SK-N-SH treated with all-trans-retinoic acid at 6 μM for 48 hours (cell line): ENCODE measurements around the gene NDUFV3.

Experiments
- ATAC-seq: fragments of 200-7000 bp; cut with Tn5 transposase; 3 replicates; pipeline ENCODE4 v1.9.1; 2020; ENCODE audit warnings: mild to moderate bottlenecking, moderate library complexity
- ARNTL ChIP-seq: fragments of 450-650 bp; formaldehyde crosslinking; IDR thresholded peaks from 2 replicates; pipeline ENCODE4 v1.5.0; 2020; ENCODE audit warnings: low read depth, mild to moderate bottlenecking, moderate library complexity, borderline replicate concordance
- BACH2 ChIP-seq: fragments of 250-450 bp; sonication (Bioruptor Pico); IDR thresholded peaks from 2 replicates; pipeline ENCODE4 v1.9.0; 2021; ENCODE audit warnings: mild to moderate bottlenecking, borderline replicate concordance
- CREB5 ChIP-seq: fragments of 250-450 bp; sonication (Bioruptor Pico); IDR thresholded peaks from 2 replicates; pipeline ENCODE4 v1.5.1; 2020; ENCODE audit warnings: low read depth, mild to moderate bottlenecking, moderate library complexity
- CSDC2 ChIP-seq: fragments of 250-450 bp; sonication (Bioruptor Pico); IDR thresholded peaks from 2 replicates; pipeline ENCODE4 v1.5.0; 2020; ENCODE audit warnings: mild to moderate bottlenecking, moderate library complexity
- CSRNP3 ChIP-seq: fragments of 250-450 bp; sonication (Bioruptor Pico); IDR thresholded peaks from 2 replicates; pipeline ENCODE4 v1.5.1; 2021; ENCODE audit warnings: mild to moderate bottlenecking, moderate library complexity
- ESRRG ChIP-seq: fragments of 250-450 bp; sonication (Bioruptor Pico); IDR thresholded peaks from 2 replicates; pipeline ENCODE4 v1.6.1; 2021; ENCODE audit warnings: mild to moderate bottlenecking
- GLIS3 ChIP-seq: fragments of 250-450 bp; sonication (Bioruptor Pico); IDR thresholded peaks from 2 replicates; pipeline ENCODE4 v1.5.0; 2020; ENCODE audit warnings: mild to moderate bottlenecking, moderate library complexity
- ISL1 ChIP-seq: fragments of 250-450 bp; sonication (Bioruptor Pico); IDR thresholded peaks from 2 replicates; pipeline ENCODE4 v2.1.2; 2022; ENCODE audit warnings: mild to moderate bottlenecking, moderate library complexity
- OSR1 ChIP-seq: fragments of 250-450 bp; sonication (Bioruptor Pico); IDR thresholded peaks from 2 replicates; pipeline ENCODE4 v1.8.0; 2022; ENCODE audit warnings: moderate library complexity, mild to moderate bottlenecking, inconsistent platforms
- PATZ1 ChIP-seq: fragments of 250-450 bp; sonication (Bioruptor Pico); IDR thresholded peaks from 2 replicates; pipeline ENCODE4 v1.8.0; 2020; ENCODE audit warnings: mild to moderate bottlenecking, moderate library complexity, borderline replicate concordance
- POU6F1 ChIP-seq: fragments of 250-450 bp; sonication (Bioruptor Pico); IDR thresholded peaks from 2 replicates; pipeline ENCODE4 v1.8.0; 2021; ENCODE audit warnings: low read depth, mild to moderate bottlenecking, moderate library complexity, borderline replicate concordance
- PPARA ChIP-seq: fragments of 250-450 bp; sonication (Bioruptor Pico); IDR thresholded peaks from 2 replicates; pipeline ENCODE4 v1.5.0; 2020; ENCODE audit warnings: mild to moderate bottlenecking, borderline replicate concordance
- RARB ChIP-seq: fragments of 250-450 bp; sonication (Bioruptor Pico); IDR thresholded peaks from 2 replicates; pipeline ENCODE4 v1.8.0; 2021; ENCODE audit warnings: mild to moderate bottlenecking, moderate library complexity
- SNAI2 ChIP-seq: fragments of 250-450 bp; sonication (Bioruptor Pico); IDR thresholded peaks from 2 replicates; pipeline ENCODE4 v1.5.0; 2020; ENCODE audit warnings: mild to moderate bottlenecking, moderate library complexity
- TCF4 ChIP-seq: fragments of 250-450 bp; sonication (Bioruptor Pico); IDR thresholded peaks from 2 replicates; pipeline ENCODE4 v1.8.0; 2021; ENCODE audit warnings: mild to moderate bottlenecking, moderate library complexity, borderline replicate concordance
- TOX ChIP-seq: fragments of 250-450 bp; sonication (Bioruptor Pico); IDR thresholded peaks from 2 replicates; pipeline ENCODE4 v1.8.0; 2021; ENCODE audit warnings: mild to moderate bottlenecking, moderate library complexity, borderline replicate concordance
- ZC3H10 ChIP-seq: fragments of 250-450 bp; sonication (Bioruptor Pico); IDR thresholded peaks from 2 replicates; pipeline ENCODE4 v1.5.1; 2021; ENCODE audit warnings: mild to moderate bottlenecking, moderate library complexity
- ZFP3 ChIP-seq: fragments of 250-450 bp; sonication (Bioruptor Pico); IDR thresholded peaks from 2 replicates; pipeline ENCODE4 v1.5.0; 2020; ENCODE audit warnings: mild to moderate bottlenecking, moderate library complexity
- ZFP30 ChIP-seq: fragments of 450-650 bp; formaldehyde crosslinking; IDR thresholded peaks from 2 replicates; pipeline ENCODE4 v1.5.0; 2022; ENCODE audit warnings: mild to moderate bottlenecking, moderate library complexity
- ZNF565 ChIP-seq: fragments of 450-650 bp; formaldehyde crosslinking; conservative IDR thresholded peaks from 2 replicates; pipeline ENCODE4 v1.5.0; 2020; ENCODE audit warnings: low read depth, mild to moderate bottlenecking, moderate library complexity
- ZNF70 ChIP-seq: fragments of 450-650 bp; formaldehyde crosslinking; IDR thresholded peaks from 2 replicates; pipeline ENCODE4 v1.5.0; 2020; ENCODE audit warnings: mild to moderate bottlenecking, moderate library complexity
- ZNF8 ChIP-seq: fragments of 450-650 bp; formaldehyde crosslinking; IDR thresholded peaks from 2 replicates; pipeline ENCODE4 v1.5.0; 2020; ENCODE audit warnings: mild to moderate bottlenecking, moderate library complexity

NDUFV3 gene

GRCh38 chr21:42859891-42860230 is 33.2 kb upstream of the NDUFV3 start (continued):
- TF ChIP-seq POU6F1 (CRISPR knock-in tag), result no peak
- TF ChIP-seq, all 23 proteins: peak for 0

GRCh38 chr21:42860345-42860744 is 32.8 kb upstream of the NDUFV3 start:
- ATAC-seq, result no peak

GRCh38 chr21:42861311-42861847 is 31.7 kb upstream of the NDUFV3 start:
- no peak for ATAC-seq
- no peak for TF ChIP-seq ZC3H10
- no peak for TF ChIP-seq ZFP3
- no peak for TF ChIP-seq ISL1 (CRISPR knock-in tag)
- no peak for TF ChIP-seq ZNF8
- TF ChIP-seq PPARA (CRISPR knock-in tag), result no peak
- TF ChIP-seq RARB (CRISPR knock-in tag), result no peak
- no peak for TF ChIP-seq BACH2 (CRISPR knock-in tag)
- no peak for TF ChIP-seq ZFP30
- TF ChIP-seq TCF4, result no peak
- no peak for TF ChIP-seq CREB5
- no peak for TF ChIP-seq PATZ1 (CRISPR knock-in tag)
- TF ChIP-seq TOX, result no peak
- no peak for TF ChIP-seq CSRNP3 (CRISPR knock-in tag)
- no peak for TF ChIP-seq GLIS3 (CRISPR knock-in tag)
- TF ChIP-seq ARNTL, result no peak
- no peak for TF ChIP-seq ZNF70 (CRISPR knock-in tag)
- TF ChIP-seq OSR1 (CRISPR knock-in tag), result no peak
- TF ChIP-seq CSDC2 (CRISPR knock-in tag), result no peak
- no peak for TF ChIP-seq ZNF565 (CRISPR knock-in tag)

More at GRCh38 chr21:42860345-42860744, 32.8 kb upstream of the NDUFV3 start:
- TF ChIP-seq CSDC2 (CRISPR knock-in tag) (no peak), PATZ1 (CRISPR knock-in tag) (no peak), BACH2 (CRISPR knock-in tag) (no peak), ZC3H10 (no peak), ZFP30 (no peak), SNAI2 (CRISPR knock-in tag) (no peak), ZNF565 (CRISPR knock-in tag) (no peak), ESRRG (CRISPR knock-in tag) (no peak), ZNF70 (CRISPR knock-in tag) (no peak), ARNTL (no peak)

GRCh38 chr21:42861848-42862400 is 31.2 kb upstream of the NDUFV3 start:
- no peak for ATAC-seq
- TF ChIP-seq ZNF565 (CRISPR knock-in tag) (no peak), CREB5 (no peak), TCF4 (no peak), ARNTL (no peak), BACH2 (CRISPR knock-in tag) (no peak), PPARA (CRISPR knock-in tag) (no peak), ZFP30 (no peak), POU6F1 (CRISPR knock-in tag) (no peak), SNAI2 (CRISPR knock-in tag) (no peak), RARB (CRISPR knock-in tag) (no peak), ZNF70 (CRISPR knock-in tag) (no peak), TOX (no peak), ZC3H10 (no peak), ESRRG (CRISPR knock-in tag) (no peak)
